Esophagus squamous epithelium (tissue), 4 donors: ENCODE measurements around the gene BNIP3.

Experiments used
- POLR2A ChIP-seq, 4 donors: fragments of 450-650 bp; IDR thresholded peaks; one replicate each; pipeline ENCODE4 v1.6.1; 2017; ENCODE audit warnings: antibody characterized with exemption in 4 of 4, mild to moderate bottlenecking in 4 of 4, moderate library complexity in 3 of 4
- TF ChIP-seq, protein P1 (sequence below), 6 experiments: fragments of 450-650 bp in 4 of 6; fragments of 200-600 bp in 2 of 6; sonication (generic) in 2 of 6; IDR thresholded peaks; one replicate each; pipeline ENCODE4 v1.5.1; 2016 to 2019; ENCODE audit warnings: antibody characterized with exemption in 6 of 6, mild to moderate bottlenecking in 4 of 6, moderate library complexity in 4 of 6

DNA sequence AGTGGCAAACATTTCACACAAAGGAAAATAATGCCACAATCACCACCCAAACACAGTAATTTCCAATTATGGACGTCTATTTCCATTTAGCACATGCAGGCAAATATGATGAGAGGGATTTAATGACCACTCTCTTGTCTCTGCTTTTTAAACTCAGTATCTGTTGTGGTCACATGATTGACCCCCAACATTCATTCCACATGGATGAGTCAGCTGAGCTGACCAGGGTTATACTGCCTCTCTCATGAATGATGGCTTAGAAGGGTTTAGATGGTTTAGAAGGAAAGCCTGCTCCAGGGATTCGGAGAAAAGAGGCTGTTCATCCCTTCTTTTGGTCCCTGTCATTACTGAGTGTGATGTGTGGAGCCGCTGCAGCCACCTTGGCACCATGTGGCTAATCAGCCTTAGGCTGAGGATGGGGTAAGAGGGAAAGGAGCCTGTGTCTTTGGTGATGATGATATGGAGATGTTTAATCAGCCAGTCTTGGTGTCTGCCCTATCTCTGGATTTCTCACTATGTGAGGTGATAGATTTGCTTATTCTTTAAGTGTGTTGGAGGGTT lies 45.8 kb upstream of the BNIP3 start:
- no peak for TF ChIP-seq POLR2A (IDR thresholded peaks at IDR 0.05)
- TF ChIP-seq, protein P1, sequence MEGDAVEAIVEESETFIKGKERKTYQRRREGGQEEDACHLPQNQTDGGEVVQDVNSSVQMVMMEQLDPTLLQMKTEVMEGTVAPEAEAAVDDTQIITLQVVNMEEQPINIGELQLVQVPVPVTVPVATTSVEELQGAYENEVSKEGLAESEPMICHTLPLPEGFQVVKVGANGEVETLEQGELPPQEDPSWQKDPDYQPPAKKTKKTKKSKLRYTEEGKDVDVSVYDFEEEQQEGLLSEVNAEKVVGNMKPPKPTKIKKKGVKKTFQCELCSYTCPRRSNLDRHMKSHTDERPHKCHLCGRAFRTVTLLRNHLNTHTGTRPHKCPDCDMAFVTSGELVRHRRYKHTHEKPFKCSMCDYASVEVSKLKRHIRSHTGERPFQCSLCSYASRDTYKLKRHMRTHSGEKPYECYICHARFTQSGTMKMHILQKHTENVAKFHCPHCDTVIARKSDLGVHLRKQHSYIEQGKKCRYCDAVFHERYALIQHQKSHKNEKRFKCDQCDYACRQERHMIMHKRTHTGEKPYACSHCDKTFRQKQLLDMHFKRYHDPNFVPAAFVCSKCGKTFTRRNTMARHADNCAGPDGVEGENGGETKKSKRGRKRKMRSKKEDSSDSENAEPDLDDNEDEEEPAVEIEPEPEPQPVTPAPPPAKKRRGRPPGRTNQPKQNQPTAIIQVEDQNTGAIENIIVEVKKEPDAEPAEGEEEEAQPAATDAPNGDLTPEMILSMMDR (IDR thresholded peaks at IDR 0.05), result no peak
